D721Med (cell line): Measurements from ENCODE around the gene ACOT11.

Experiments
- DNase-seq: peaks from one replicate; pipeline ENCODE4 v3.0.0; 2011; ENCODE audit warnings: low spot score; ENCODE audit not compliant: insufficient read length
- FAIRE-seq: peaks from 2 replicates; lab custom pipeline; 2011; peaks lifted over from hg19 to GRCh38; lab: Jason Lieb, UNC
- TF ChIP-seq, protein P1 (sequence below): IDR thresholded peaks from 2 replicates; pipeline ENCODE4 v1.5.1; 2012; ENCODE audit warnings: mild to moderate bottlenecking, control low read depth; ENCODE audit not compliant: insufficient read depth; ENCODE audit errors: missing control alignments

Gene ACOT11

DNA sequence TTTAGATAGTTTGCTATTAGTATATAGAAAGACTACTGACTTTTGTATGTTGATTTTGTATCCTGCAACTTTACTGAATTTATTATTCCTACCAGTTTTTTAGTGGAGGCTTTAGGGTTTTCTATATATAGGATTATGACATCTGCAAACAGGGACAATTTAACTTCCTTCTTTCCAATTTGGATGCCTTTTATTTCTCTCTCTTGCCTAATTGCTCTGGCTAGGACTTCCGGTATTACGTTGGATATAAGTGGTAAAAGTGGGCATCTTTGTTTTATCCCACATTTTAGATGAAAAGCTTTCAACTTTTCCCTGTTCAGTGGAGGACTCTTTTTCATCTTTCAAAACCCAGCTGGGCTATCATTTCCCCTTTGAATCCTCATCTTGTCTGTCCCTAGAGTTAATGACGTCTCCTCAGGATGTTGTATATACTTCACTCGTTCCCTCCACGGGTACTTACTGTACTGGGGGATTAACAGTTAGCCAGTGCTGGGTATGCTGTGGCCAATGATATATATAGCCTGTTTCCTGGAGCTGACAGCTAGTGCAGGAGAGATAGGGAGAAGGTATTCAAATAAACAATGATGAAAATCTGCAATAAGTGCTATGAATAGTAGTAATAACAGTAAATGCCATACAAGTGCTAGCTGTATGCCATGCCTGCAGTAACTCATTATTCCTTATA lies 9.8 kb downstream of the ACOT11 start:
- DNase-seq (no peak), FAIRE-seq (no peak)

DNA sequence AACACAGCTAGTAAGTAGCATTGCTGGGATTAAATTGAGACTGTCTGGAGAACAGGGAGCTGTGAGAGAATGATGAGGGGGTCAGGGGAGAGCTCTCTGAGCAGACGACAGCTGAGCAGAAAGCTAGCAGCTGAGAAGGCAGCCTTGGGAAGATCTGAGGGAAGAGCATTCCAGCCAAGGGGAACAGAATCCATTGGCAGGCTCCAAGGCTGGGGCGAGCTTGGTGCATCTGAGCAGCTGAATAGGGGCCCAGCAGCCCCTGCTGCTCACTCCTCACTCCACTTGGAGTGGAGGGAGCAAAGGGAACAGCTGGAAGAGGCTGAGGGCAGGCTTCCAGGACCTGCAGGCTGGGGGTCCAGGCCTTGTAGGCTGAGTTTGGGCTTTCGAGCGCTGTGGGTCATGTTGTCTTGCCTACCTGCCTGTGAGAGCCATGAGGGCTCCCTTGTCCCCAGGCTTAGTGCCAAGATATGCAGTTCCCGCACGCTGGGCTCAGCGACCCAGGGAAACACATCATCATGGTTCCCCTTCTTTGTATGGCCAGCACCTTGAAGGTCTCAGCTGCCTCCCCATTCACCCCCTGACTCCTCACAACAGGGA lies 10.5 kb downstream of the ACOT11 start:
- TF ChIP-seq, protein P1, sequence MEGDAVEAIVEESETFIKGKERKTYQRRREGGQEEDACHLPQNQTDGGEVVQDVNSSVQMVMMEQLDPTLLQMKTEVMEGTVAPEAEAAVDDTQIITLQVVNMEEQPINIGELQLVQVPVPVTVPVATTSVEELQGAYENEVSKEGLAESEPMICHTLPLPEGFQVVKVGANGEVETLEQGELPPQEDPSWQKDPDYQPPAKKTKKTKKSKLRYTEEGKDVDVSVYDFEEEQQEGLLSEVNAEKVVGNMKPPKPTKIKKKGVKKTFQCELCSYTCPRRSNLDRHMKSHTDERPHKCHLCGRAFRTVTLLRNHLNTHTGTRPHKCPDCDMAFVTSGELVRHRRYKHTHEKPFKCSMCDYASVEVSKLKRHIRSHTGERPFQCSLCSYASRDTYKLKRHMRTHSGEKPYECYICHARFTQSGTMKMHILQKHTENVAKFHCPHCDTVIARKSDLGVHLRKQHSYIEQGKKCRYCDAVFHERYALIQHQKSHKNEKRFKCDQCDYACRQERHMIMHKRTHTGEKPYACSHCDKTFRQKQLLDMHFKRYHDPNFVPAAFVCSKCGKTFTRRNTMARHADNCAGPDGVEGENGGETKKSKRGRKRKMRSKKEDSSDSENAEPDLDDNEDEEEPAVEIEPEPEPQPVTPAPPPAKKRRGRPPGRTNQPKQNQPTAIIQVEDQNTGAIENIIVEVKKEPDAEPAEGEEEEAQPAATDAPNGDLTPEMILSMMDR, result no peak
- DNase-seq (no peak), FAIRE-seq (no peak)

More for the DNA sequence above, 9.8 kb downstream of the ACOT11 start:
- TF ChIP-seq, protein P1, result no peak

DNA sequence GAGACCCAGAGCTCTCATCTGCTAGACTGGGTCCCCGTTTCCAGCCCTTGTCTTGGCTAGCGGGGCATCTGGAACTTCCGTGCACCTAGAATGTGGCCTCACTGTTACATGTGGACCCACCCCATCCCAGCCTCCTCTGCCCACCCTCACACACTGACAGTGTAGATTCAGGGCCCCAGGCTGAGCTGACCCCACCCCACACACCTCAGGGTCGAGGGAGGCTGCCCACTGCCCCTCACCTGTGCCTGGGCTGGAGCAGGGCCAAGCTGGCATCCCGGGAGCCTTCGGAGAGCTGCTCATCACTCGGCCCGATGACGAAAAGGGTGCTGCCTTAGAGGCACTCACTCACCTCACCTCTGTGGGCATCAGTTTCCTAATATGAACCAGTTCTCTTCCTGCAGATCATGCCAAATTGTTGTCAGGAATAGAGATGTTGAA lies 11.1 kb downstream of the ACOT11 start:
- FAIRE-seq, result no peak
- TF ChIP-seq, protein P1, result no peak

DNA sequence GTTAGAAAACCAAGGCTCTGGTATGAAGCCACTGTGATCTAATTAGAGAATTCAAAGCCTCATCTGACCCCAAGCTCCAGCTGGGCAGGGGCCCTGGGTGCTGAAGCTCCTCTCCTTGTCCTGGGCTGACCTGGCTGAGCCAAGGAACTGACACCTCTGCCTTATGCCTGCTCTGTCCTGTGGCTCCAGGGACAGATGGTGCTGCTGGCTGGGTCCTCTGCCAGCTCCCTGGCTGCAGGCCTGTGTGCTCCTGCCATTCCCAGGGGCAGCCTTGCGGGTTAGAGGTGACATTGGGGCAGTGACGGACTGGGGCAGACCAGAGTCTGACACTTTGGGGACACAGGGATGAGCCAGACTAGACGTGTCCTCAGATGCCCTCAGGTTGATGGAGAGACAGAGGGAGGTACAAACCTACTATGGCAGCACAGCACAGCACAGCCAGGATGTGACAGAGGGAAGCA lies 11.8 kb downstream of the ACOT11 start:
- TF ChIP-seq, protein P1, result no peak
- FAIRE-seq, result no peak
- no peak for DNase-seq

More for the DNA sequence above, 11.1 kb downstream of the ACOT11 start:
- DNase-seq, result no peak

DNA sequence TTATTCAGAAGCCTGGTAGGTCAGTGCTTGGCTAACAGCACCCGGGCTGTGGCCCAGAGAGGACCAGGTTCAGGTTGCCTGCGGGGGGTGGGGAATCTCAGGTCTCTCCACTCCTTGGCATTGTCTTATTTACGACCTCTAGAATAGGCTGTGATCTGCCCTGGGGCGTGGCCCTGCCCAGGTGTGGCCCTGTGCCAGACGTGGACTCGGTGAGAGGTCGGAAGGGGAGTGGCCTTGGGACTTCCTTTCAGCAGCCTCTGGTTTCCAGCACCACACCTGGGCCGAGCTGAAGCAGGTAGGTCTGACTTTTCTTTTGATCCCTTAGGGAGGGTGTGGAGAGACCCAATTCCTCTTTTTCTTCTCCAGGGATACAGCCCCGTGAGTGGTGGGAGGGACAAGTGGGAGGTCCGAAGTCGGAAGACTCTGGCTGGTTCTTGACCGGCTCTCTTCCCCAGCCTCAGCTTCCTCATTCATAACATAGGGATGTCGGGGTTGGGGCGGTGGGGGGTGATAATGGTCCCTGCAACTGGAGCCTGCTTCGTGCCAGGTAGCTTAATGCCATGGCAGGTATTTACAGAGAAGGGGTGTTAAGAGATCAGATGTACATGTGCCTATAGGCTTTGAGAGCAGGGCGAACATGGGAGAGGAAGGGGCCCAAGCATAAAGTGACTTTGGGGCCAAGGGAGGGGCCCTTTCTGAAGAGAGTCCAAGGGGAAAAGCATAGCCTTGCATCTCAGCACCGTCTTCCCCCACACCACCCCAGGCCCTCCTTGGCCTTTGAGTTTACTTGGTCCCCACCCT lies 16.5 kb downstream of the ACOT11 start:
- no peak for DNase-seq
- FAIRE-seq, result no peak
- TF ChIP-seq, protein P1, result no peak

DNA sequence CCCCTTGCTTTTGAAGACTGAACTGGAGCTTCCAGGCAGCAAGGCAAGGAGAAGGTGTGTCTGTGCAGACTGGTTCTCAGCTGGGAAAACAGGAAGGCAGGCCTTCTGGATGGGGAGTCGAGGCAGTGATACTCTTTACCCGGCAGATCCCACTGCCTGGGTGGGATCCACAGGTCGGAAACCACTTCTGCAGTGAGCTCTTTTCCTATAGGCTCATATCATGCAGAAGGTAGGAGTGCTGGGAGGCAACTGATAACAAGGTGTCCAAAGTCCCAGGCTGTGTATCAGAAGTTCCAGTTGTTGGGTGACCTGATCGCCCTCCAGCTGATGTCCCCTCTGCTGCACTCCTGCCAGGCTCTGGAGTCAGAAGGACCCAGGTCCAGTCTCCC lies 17.1 kb downstream of the ACOT11 start:
- TF ChIP-seq, protein P1, result no peak
- DNase-seq (no peak), FAIRE-seq (no peak)
